Activated T-cell treated with anti-CD3 and anti-CD28 coated beads, Interleukin-2, amount 50 U/mL, for 24 hours (primary cell): ENCODE data around the gene SEMA5A.

ENCODE experiments used
- DNase-seq: peaks from one replicate; pipeline ENCODE4 v3.0.0-alpha.2; 2020
- H3K27ac Mint-ChIP-seq: 2 replicates; pipeline ENCODE4 v1.8.0; 2020; ENCODE audit warnings: mild to moderate bottlenecking, mixed read lengths
- H3K27me3 Mint-ChIP-seq: 2 replicates; pipeline ENCODE4 v1.8.0; 2020; ENCODE audit warnings: mixed read lengths
- H3K36me3 Mint-ChIP-seq: 2 replicates; pipeline ENCODE4 v1.8.0; 2020; ENCODE audit warnings: low read depth, mixed read lengths
- H3K4me1 Mint-ChIP-seq: 2 replicates; pipeline ENCODE4 v1.8.0; 2020; ENCODE audit warnings: low read depth, mixed read lengths
- H3K4me3 Mint-ChIP-seq: 2 replicates; pipeline ENCODE4 v1.8.0; 2020; ENCODE audit warnings: mild to moderate bottlenecking, moderate library complexity, mixed read lengths
- H3K9me3 Mint-ChIP-seq: 2 replicates; pipeline ENCODE4 v1.8.0; 2020; ENCODE audit warnings: mixed read lengths

The SEMA5A gene

DNA sequence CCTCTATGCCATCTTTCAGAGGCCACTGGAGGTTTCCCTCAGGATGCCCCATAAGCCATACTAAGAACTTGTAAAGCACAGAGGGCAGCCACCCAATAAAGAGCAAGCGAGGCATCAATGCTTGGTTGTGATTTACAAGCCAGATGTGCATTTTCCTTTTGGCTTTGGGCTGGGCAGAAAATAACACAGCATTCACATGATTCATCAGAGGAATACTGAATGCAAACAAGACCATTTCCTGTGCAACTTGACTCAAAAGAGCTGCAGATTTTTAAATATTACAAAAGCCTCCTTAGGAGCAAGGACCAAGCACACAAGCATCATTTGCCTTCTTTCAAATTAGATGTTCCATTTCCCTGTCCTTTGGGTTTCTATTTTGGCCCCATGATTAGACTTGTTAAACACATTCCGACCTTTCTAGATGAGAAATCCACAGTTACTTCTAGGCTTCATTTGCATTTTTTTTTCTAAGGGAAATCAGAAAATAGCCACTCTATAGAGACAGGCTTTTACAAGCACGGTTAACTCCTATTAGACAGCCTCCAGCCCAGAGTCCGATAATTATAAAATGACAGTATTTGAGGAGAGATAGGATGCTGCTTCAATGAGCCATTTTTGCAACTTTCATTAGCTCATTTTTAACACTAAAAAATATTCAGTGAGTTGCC, 207.8 kb downstream of the SEMA5A start:
- Mint-ChIP-seq H3K9me3 (peaks cover 13% of the 10 kb centered on the region), H3K4me1 (no peaks in the 10 kb centered on the region), H3K27ac (no peak overlapping the region), H3K4me3 (no peak overlapping the region), H3K36me3 (no peaks in the 10 kb centered on the region), H3K27me3 (no peaks in the 10 kb centered on the region)
- DNase-seq, result no peak

GRCh38 chr5:9335754-9336495, 209.9 kb downstream of the SEMA5A start:
- Mint-ChIP-seq H3K4me1 (no peaks in the 10 kb centered on the region), H3K9me3 (peaks cover 11% of the 10 kb centered on the region), H3K27me3 (no peaks in the 10 kb centered on the region), H3K36me3 (no peaks in the 10 kb centered on the region), H3K27ac (no peak overlapping the region), H3K4me3 (no peak overlapping the region)
- DNase-seq, result no peak

- Mint-ChIP-seq H3K4me3 (no peak overlapping the region), H3K27me3 (no peaks in the 10 kb centered on the region), H3K36me3 (no peaks in the 10 kb centered on the region), H3K4me1 (no peaks in the 10 kb centered on the region), H3K9me3 (peaks cover 11% of the 10 kb centered on the region), H3K27ac (no peak overlapping the region)
- DNase-seq, result no peak
Measured at GRCh38 chr5:9335269-9335668, 210.6 kb downstream of the SEMA5A start.

GRCh38 chr5:9332026-9332425, 213.8 kb downstream of the SEMA5A start:
- H3K9me3 Mint-ChIP-seq, result peaks cover 4% of the 10 kb centered on the region
- no peak overlapping the region for H3K27ac Mint-ChIP-seq
- no peaks in the 10 kb centered on the region for H3K27me3 Mint-ChIP-seq
- no peaks in the 10 kb centered on the region for H3K4me1 Mint-ChIP-seq
- H3K36me3 Mint-ChIP-seq, result no peaks in the 10 kb centered on the region
- H3K4me3 Mint-ChIP-seq, result no peak overlapping the region
- no peak for DNase-seq

- Mint-ChIP-seq H3K27ac (no peak overlapping the region), H3K36me3 (no peaks in the 10 kb centered on the region), H3K4me3 (no peak overlapping the region), H3K4me1 (no peaks in the 10 kb centered on the region), H3K27me3 (no peaks in the 10 kb centered on the region), H3K9me3 (peaks cover 4% of the 10 kb centered on the region)
- DNase-seq, result no peak
Measured at GRCh38 chr5:9331372-9331771, 214.5 kb downstream of the SEMA5A start.

- no peaks in the 10 kb centered on the region for H3K9me3 Mint-ChIP-seq
- no peak overlapping the region for H3K4me3 Mint-ChIP-seq
- no peak overlapping the region for H3K27ac Mint-ChIP-seq
- no peaks in the 10 kb centered on the region for H3K27me3 Mint-ChIP-seq
- DNase-seq, result no peak
- H3K36me3 Mint-ChIP-seq, result no peaks in the 10 kb centered on the region
- no peaks in the 10 kb centered on the region for H3K4me1 Mint-ChIP-seq
Measured at GRCh38 chr5:9329125-9329524, 216.8 kb downstream of the SEMA5A start.

DNA sequence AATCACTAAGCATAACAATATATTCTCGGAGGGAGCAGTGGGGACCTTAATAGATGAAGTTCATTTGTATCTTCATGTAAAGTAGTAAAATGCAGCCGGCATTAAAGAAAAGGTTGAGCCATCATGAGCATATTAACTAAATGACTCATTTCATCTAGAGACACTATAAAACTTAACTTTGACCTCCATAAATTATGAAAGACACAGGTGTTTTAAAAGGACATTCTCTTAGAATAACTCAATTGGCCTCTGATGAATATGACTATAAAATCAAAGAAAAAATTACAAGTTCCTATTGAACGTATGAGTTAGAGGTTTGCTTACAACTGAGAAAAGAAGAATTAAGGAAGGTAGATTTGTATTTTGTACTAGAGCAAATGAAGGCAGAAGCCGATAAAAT, 220.3 kb downstream of the SEMA5A start:
- no peak overlapping the region for H3K27ac Mint-ChIP-seq
- H3K4me1 Mint-ChIP-seq, result no peaks in the 10 kb centered on the region
- no peaks in the 10 kb centered on the region for H3K36me3 Mint-ChIP-seq
- no peaks in the 10 kb centered on the region for H3K27me3 Mint-ChIP-seq
- H3K4me3 Mint-ChIP-seq, result no peak overlapping the region
- no peak for DNase-seq
- H3K9me3 Mint-ChIP-seq, result peaks cover 3% of the 10 kb centered on the region

DNA sequence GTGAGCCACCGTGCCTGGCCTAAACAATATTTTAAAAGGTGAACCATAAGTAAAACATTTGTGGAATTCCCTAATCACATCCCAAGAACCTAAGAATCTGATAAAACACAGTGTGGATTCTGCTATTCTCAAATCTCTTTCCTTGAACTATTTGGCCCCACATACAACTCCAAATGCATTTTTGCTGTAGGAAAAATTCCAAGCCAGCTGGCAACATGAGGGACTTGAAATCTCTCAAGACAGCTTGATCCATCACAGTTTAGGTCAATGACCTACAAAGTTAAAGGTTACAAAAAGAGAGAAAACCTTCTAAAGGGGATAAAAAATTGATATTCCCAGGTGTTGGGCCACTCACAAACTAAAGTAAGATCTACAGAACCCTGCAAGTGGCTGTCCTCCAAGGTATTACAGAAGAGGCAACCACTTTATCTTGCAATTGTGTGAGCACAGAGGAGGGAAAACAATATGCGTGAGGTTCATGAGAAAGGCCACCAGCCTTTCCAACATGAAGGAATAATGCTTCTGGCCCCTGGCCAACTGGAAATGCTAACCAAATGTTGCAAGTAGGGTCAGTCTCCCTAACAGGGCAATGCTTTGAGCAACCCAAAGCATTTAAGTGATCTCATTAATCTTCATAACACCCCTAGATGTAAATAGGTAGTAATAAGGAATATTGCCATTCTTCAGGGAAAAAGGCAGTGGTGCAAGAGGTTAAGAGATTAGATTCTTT, 221.4 kb downstream of the SEMA5A start:
- H3K9me3 Mint-ChIP-seq, result peaks cover 5% of the 10 kb centered on the region
- no peak overlapping the region for H3K4me3 Mint-ChIP-seq
- no peak for DNase-seq
- H3K4me1 Mint-ChIP-seq, result no peaks in the 10 kb centered on the region
- no peaks in the 10 kb centered on the region for H3K27me3 Mint-ChIP-seq
- H3K36me3 Mint-ChIP-seq, result no peaks in the 10 kb centered on the region
- H3K27ac Mint-ChIP-seq, result no peak overlapping the region

DNA sequence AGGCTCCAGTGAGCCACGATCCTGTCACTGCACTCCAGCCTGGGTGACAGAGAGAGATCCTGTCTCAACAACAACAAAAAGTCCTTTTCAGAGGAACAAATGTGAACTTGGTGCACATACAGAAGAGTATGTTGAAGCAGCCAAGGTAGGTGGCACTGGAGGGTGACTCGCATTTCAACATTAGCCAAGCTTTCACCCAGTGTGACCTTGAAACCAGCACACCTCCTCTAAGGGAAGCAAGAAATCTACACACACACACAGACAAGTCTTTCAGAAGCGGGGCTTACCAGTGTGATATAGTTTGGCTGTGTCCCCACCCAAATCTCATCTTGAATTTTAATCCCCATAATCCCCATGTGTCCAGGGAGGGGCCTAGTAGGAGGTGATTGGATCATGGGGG, 225.2 kb downstream of the SEMA5A start:
- H3K27me3 Mint-ChIP-seq, result no peaks in the 10 kb centered on the region
- H3K27ac Mint-ChIP-seq, result no peak overlapping the region
- DNase-seq, result no peak
- peaks cover 8% of the 10 kb centered on the region for H3K9me3 Mint-ChIP-seq
- no peaks in the 10 kb centered on the region for H3K36me3 Mint-ChIP-seq
- H3K4me3 Mint-ChIP-seq, result no peak overlapping the region
- no peaks in the 10 kb centered on the region for H3K4me1 Mint-ChIP-seq

DNA sequence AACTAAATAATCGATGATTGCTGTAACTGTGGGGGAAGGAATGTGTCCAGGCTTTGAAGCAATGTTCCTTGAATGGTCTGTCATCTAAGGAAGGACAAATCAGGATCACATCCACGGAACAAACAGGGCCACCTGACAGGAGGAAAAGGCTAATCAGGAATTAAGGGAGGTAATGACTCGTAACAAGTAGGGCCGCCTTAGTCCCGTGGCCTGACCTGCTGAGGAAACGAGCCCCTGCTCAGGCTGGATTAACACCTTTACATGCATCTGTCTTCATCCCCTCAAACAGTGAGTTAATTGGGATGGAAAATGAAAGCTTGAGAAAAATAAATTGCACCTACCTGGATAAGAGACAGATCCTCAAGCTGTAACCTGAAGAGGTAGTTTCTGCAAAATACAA, 227.8 kb downstream of the SEMA5A start:
- Mint-ChIP-seq H3K27me3 (no peaks in the 10 kb centered on the region), H3K4me3 (no peak overlapping the region), H3K9me3 (peaks cover 8% of the 10 kb centered on the region), H3K36me3 (no peaks in the 10 kb centered on the region), H3K27ac (no peak overlapping the region), H3K4me1 (no peaks in the 10 kb centered on the region)
- no peak for DNase-seq

GRCh38 chr5:9316733-9317132, 229.1 kb downstream of the SEMA5A start:
- no peaks in the 10 kb centered on the region for H3K27me3 Mint-ChIP-seq
- DNase-seq, result no peak
- H3K4me1 Mint-ChIP-seq, result no peaks in the 10 kb centered on the region
- no peak overlapping the region for H3K27ac Mint-ChIP-seq
- H3K36me3 Mint-ChIP-seq, result no peaks in the 10 kb centered on the region
- H3K4me3 Mint-ChIP-seq, result no peak overlapping the region
- H3K9me3 Mint-ChIP-seq, result peaks cover 6% of the 10 kb centered on the region

GRCh38 chr5:9316041-9316440, 229.8 kb downstream of the SEMA5A start:
- H3K27me3 Mint-ChIP-seq, result no peaks in the 10 kb centered on the region

DNA sequence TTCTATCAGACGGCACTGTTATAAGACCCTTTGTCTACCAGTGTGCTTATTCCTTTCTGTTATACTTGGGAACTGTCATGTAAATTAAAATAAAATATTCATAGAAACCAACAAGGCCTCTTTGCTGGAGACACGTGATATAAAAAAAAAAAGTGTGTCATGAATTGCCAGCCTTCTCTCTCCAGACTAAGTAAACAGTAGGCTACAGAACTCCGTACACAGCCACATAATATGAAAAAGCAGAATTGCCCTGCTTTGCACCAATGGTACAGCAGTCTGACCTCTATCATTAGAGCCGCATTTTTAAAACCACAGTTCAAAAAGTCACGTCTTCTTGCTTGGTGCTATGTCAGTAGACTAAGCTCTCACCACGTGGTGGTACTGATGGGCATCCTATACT, 231.3 kb downstream of the SEMA5A start:
- Mint-ChIP-seq H3K36me3 (no peaks in the 10 kb centered on the region), H3K4me3 (no peak overlapping the region), H3K27me3 (no peaks in the 10 kb centered on the region), H3K27ac (no peak overlapping the region), H3K9me3 (peaks cover 8% of the 10 kb centered on the region), H3K4me1 (no peaks in the 10 kb centered on the region)
- no peak for DNase-seq

More at GRCh38 chr5:9316041-9316440, 229.8 kb downstream of the SEMA5A start:
- Mint-ChIP-seq H3K9me3 (peaks cover 8% of the 10 kb centered on the region), H3K4me3 (no peak overlapping the region), H3K36me3 (no peaks in the 10 kb centered on the region), H3K27ac (no peak overlapping the region), H3K4me1 (no peaks in the 10 kb centered on the region)
- no peak for DNase-seq

DNA sequence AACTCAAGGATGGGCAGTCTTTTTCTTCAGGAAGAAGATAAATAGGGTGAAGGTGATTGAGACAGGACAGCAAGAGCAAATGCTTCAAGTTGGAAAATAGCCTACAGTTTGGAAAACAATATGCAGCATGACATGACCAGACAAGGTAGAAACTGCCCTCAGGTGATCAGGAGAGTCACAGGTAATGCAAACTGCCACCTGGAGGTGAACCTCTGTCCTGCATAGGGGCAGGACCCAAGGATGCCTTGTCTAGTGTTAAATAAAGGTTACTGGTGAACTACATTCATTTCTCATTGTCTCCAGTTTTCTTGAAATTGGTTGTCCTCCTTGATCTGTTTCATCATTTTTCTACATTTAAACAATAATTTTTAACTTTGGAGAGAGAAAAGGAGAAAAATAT, 232.1 kb downstream of the SEMA5A start:
- no peaks in the 10 kb centered on the region for H3K4me1 Mint-ChIP-seq
- H3K4me3 Mint-ChIP-seq, result no peak overlapping the region
- H3K9me3 Mint-ChIP-seq, result peaks cover 5% of the 10 kb centered on the region
- no peaks in the 10 kb centered on the region for H3K27me3 Mint-ChIP-seq
- H3K27ac Mint-ChIP-seq, result no peak overlapping the region
- no peaks in the 10 kb centered on the region for H3K36me3 Mint-ChIP-seq
- no peak for DNase-seq

GRCh38 chr5:9307150-9307549, 238.7 kb downstream of the SEMA5A start:
- DNase-seq, result no peak
- no peaks in the 10 kb centered on the region for H3K27me3 Mint-ChIP-seq
- H3K4me1 Mint-ChIP-seq, result no peaks in the 10 kb centered on the region
- H3K4me3 Mint-ChIP-seq, result no peak overlapping the region
- H3K27ac Mint-ChIP-seq, result no peak overlapping the region
- H3K36me3 Mint-ChIP-seq, result no peaks in the 10 kb centered on the region
- peaks cover 5% of the 10 kb centered on the region for H3K9me3 Mint-ChIP-seq
